ENCODE results near the gene CMTM4. TPM values are rescaled to one million over a fixed set of nuclear protein-coding genes. Genes with fewer than 3 reads are reported as not detected.

CMTM4 gene
- polyA plus RNA-seq, 1 donor from 2014 or later: 27.2 TPM

GRCh38 chr16:66720766-66721165 lies 24.2 kb upstream of the CMTM4 start:
- no peak for TF ChIP-seq TAF1 (IDR thresholded peaks at IDR 0.05; ENCODE audit: low read depth)
- TF ChIP-seq, protein P1, sequence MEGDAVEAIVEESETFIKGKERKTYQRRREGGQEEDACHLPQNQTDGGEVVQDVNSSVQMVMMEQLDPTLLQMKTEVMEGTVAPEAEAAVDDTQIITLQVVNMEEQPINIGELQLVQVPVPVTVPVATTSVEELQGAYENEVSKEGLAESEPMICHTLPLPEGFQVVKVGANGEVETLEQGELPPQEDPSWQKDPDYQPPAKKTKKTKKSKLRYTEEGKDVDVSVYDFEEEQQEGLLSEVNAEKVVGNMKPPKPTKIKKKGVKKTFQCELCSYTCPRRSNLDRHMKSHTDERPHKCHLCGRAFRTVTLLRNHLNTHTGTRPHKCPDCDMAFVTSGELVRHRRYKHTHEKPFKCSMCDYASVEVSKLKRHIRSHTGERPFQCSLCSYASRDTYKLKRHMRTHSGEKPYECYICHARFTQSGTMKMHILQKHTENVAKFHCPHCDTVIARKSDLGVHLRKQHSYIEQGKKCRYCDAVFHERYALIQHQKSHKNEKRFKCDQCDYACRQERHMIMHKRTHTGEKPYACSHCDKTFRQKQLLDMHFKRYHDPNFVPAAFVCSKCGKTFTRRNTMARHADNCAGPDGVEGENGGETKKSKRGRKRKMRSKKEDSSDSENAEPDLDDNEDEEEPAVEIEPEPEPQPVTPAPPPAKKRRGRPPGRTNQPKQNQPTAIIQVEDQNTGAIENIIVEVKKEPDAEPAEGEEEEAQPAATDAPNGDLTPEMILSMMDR (IDR thresholded peaks at IDR 0.05; ENCODE audit: poor library complexity, severe bottlenecking): no peak
- TF ChIP-seq RAD21 (conservative IDR thresholded peaks at IDR 0.05): no peak
- TF ChIP-seq MXI1 (conservative IDR thresholded peaks at IDR 0.05; ENCODE audit: poor library complexity, severe bottlenecking): no peak
- TF ChIP-seq, protein P2, sequence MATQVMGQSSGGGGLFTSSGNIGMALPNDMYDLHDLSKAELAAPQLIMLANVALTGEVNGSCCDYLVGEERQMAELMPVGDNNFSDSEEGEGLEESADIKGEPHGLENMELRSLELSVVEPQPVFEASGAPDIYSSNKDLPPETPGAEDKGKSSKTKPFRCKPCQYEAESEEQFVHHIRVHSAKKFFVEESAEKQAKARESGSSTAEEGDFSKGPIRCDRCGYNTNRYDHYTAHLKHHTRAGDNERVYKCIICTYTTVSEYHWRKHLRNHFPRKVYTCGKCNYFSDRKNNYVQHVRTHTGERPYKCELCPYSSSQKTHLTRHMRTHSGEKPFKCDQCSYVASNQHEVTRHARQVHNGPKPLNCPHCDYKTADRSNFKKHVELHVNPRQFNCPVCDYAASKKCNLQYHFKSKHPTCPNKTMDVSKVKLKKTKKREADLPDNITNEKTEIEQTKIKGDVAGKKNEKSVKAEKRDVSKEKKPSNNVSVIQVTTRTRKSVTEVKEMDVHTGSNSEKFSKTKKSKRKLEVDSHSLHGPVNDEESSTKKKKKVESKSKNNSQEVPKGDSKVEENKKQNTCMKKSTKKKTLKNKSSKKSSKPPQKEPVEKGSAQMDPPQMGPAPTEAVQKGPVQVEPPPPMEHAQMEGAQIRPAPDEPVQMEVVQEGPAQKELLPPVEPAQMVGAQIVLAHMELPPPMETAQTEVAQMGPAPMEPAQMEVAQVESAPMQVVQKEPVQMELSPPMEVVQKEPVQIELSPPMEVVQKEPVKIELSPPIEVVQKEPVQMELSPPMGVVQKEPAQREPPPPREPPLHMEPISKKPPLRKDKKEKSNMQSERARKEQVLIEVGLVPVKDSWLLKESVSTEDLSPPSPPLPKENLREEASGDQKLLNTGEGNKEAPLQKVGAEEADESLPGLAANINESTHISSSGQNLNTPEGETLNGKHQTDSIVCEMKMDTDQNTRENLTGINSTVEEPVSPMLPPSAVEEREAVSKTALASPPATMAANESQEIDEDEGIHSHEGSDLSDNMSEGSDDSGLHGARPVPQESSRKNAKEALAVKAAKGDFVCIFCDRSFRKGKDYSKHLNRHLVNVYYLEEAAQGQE (IDR thresholded peaks at IDR 0.05; ENCODE audit: borderline replicate concordance): no peak
- TF ChIP-seq EZH2 (IDR thresholded peaks at IDR 0.05; ENCODE audit: borderline replicate concordance, insufficient read depth, low read length, poor library complexity, severe bottlenecking): no peak
- no peak for TF ChIP-seq EP300 (conservative IDR thresholded peaks at IDR 0.05; ENCODE audit: poor library complexity, severe bottlenecking)
- no peak for TF ChIP-seq POLR2AphosphoS5 (IDR thresholded peaks at IDR 0.05)
- TF ChIP-seq SMC3 (conservative IDR thresholded peaks at IDR 0.05; ENCODE audit: poor library complexity): no peak
- no peak overlapping the region for H3K4me3 ChIP-seq (ENCODE audit: low read length)
- H2AFZ ChIP-seq (ENCODE audit: low read depth, low read length): no peak overlapping the region
- H3K27ac ChIP-seq (ENCODE audit: low read length): no peak overlapping the region
- no peaks in the 10 kb centered on the region for H3K9me3 ChIP-seq (ENCODE audit: low read length)
- H3K36me3 ChIP-seq (ENCODE audit: insufficient read depth, low read length): peaks cover 14% of the 10 kb centered on the region
- no peak overlapping the region for H3K4me2 ChIP-seq (ENCODE audit: low read length)
- no peaks in the 10 kb centered on the region for H3K79me2 ChIP-seq (replicated peaks; ENCODE audit: insufficient read depth, low read length)
- H4K20me1 ChIP-seq (ENCODE audit: insufficient read depth): no peaks in the 10 kb centered on the region
- no peaks in the 10 kb centered on the region for H3F3A ChIP-seq (ENCODE audit: insufficient read depth, low read length, poor library complexity, severe bottlenecking)
- H3K9ac ChIP-seq (ENCODE audit: low read length): no peak overlapping the region
- H3K9me2 ChIP-seq (ENCODE audit: insufficient read depth, low read length): no peaks in the 10 kb centered on the region
- H3K27me3 ChIP-seq (ENCODE audit: insufficient read depth, low read depth, low read length): no peaks in the 10 kb centered on the region

- Histone ChIP-seq H4K20me1 (ENCODE audit: insufficient read depth) (no peaks in the 10 kb centered on the region), H3K4me2 (ENCODE audit: low read length) (no peak overlapping the region), H2AFZ (ENCODE audit: low read depth, low read length) (no peak overlapping the region), H3K36me3 (ENCODE audit: insufficient read depth, low read length) (peaks cover 14% of the 10 kb centered on the region), H3K27ac (ENCODE audit: low read length) (no peak overlapping the region), H3K9me3 (ENCODE audit: low read length) (no peaks in the 10 kb centered on the region), H3K79me2 (replicated peaks; ENCODE audit: insufficient read depth, low read length) (no peaks in the 10 kb centered on the region), H3K27me3 (ENCODE audit: insufficient read depth, low read depth, low read length) (no peaks in the 10 kb centered on the region), H3K9ac (ENCODE audit: low read length) (no peak overlapping the region), H3F3A (ENCODE audit: insufficient read depth, low read length, poor library complexity, severe bottlenecking) (no peaks in the 10 kb centered on the region), H3K9me2 (ENCODE audit: insufficient read depth, low read length) (no peaks in the 10 kb centered on the region), H3K4me3 (ENCODE audit: low read length) (no peak overlapping the region)
- TF ChIP-seq, protein P2 (IDR thresholded peaks at IDR 0.05; ENCODE audit: borderline replicate concordance): no peak
- TF ChIP-seq SMC3 (conservative IDR thresholded peaks at IDR 0.05; ENCODE audit: poor library complexity) (no peak), EZH2 (IDR thresholded peaks at IDR 0.05; ENCODE audit: borderline replicate concordance, insufficient read depth, low read length, poor library complexity, severe bottlenecking) (no peak), POLR2AphosphoS5 (IDR thresholded peaks at IDR 0.05) (no peak), RAD21 (conservative IDR thresholded peaks at IDR 0.05) (no peak), TAF1 (IDR thresholded peaks at IDR 0.05; ENCODE audit: low read depth) (no peak), MXI1 (conservative IDR thresholded peaks at IDR 0.05; ENCODE audit: poor library complexity, severe bottlenecking) (no peak), EP300 (conservative IDR thresholded peaks at IDR 0.05; ENCODE audit: poor library complexity, severe bottlenecking) (no peak)
- TF ChIP-seq, protein P1 (IDR thresholded peaks at IDR 0.05; ENCODE audit: poor library complexity, severe bottlenecking): no peak
Measured at GRCh38 chr16:66719246-66719645, 22.7 kb upstream of the CMTM4 start.
